K562 (cell line): ENCODE measurements around the gene DCST1. TPM values are rescaled to one million over a fixed set of nuclear protein-coding genes. Genes with fewer than 3 reads are reported as not detected.

Experiments
- CBFA2T2 ChIP-seq: fragments of 450-650 bp; conservative IDR thresholded peaks from 2 replicates; pipeline ENCODE4 v1.6.1; 2017; ENCODE audit warnings: mild to moderate bottlenecking
- GABPB1 ChIP-seq: sonication (generic); formaldehyde crosslinking; IDR thresholded peaks from 2 replicates; pipeline ENCODE4 v1.8.0; 2022; ENCODE audit warnings: mild to moderate bottlenecking, missing genetic modification reagents
- HNRNPK ChIP-seq: fragments of 200-400 bp; formaldehyde crosslinking; IDR thresholded peaks from one replicate; pipeline ENCODE4 v1.6.1; 2018; ENCODE audit warnings: mild to moderate bottlenecking, low read depth, low read length; ENCODE audit not compliant: poor library complexity, severe bottlenecking
- MIER1 ChIP-seq: fragments of 450-650 bp; IDR thresholded peaks from 2 replicates; pipeline ENCODE4 v1.6.1; 2016; ENCODE audit warnings: antibody characterized with exemption, mild to moderate bottlenecking, low read depth
- NFXL1 ChIP-seq: fragments of 450-650 bp; formaldehyde crosslinking; IDR thresholded peaks from 2 replicates; pipeline ENCODE4 v1.4.0; 2021; ENCODE audit warnings: mild to moderate bottlenecking
- NONO ChIP-seq, 2 experiments: fragments of 200-400 bp in 1 of 2; fragments of 450-650 bp in 1 of 2; formaldehyde crosslinking in 1 of 2; IDR thresholded peaks; 2 replicates each; pipeline ENCODE4 v1.6.1; 2017; ENCODE audit warnings: low read depth in 2 of 2, mild to moderate bottlenecking in 2 of 2, moderate library complexity in 2 of 2, low read length in 1 of 2
- NR2F6 ChIP-seq: fragments of 450-650 bp; formaldehyde crosslinking; IDR thresholded peaks from 2 replicates; pipeline ENCODE4 v1.4.0; 2020; ENCODE audit warnings: mild to moderate bottlenecking
- RBM15 ChIP-seq: fragments of 200-400 bp; formaldehyde crosslinking; IDR thresholded peaks from 2 replicates; pipeline ENCODE4 v1.6.1; 2018; ENCODE audit warnings: mild to moderate bottlenecking, low read length, moderate library complexity; ENCODE audit not compliant: insufficient read depth
- RBM25 ChIP-seq: fragments of 200-400 bp; formaldehyde crosslinking; IDR thresholded peaks from 2 replicates; pipeline ENCODE4 v1.6.1; 2018; ENCODE audit warnings: low read length, low read depth, moderate library complexity; ENCODE audit not compliant: severe bottlenecking
- SNIP1 ChIP-seq: fragments of 450-650 bp; IDR thresholded peaks from 2 replicates; pipeline ENCODE4 v1.7.1; 2017; ENCODE audit warnings: low read depth, mild to moderate bottlenecking
- SRSF7 ChIP-seq: fragments of 200-400 bp; formaldehyde crosslinking; optimal IDR thresholded peaks from 2 replicates; pipeline ENCODE3; 2017; ENCODE audit warnings: mild to moderate bottlenecking, low read depth, low read length
- ZBTB8A ChIP-seq: fragments of 450-650 bp; IDR thresholded peaks from 2 replicates; pipeline ENCODE4 v1.6.1; 2018; ENCODE audit warnings: mild to moderate bottlenecking, moderate library complexity; ENCODE audit not compliant: partially characterized antibody
- polyA plus RNA-seq, 8 experiments: library from polyadenylated mRNA; depleted of rRNA in 4 of 8; stranded (reverse) in 5 of 8; unstranded in 3 of 8; fragments of >200 nt; fragmentation: Nextera tagmentation in 2 of 8; fragmentation: Illumina TruSeq in 1 of 8; extraction: Ambion mirVana in 2 of 8; extraction: Trizol in 1 of 8; gene quantifications; 2 replicates each; pipeline versions ENCODE4 v1.2.1 to v1.2.3, GENCODE V29; 2011 to 2014; ENCODE audit warnings: inconsistent platforms in 1 of 8, missing spikeins in 1 of 8
- total RNA-seq, 7 experiments: library from RNA; depleted of rRNA in 6 of 7; stranded (reverse); fragments of >200 nt in 6 of 7; fragmentation: Illumina TruSeq in 2 of 7; extraction: Trizol in 2 of 7; gene quantifications; 2 replicates each; pipeline versions ENCODE4 v1.2.1 to v1.2.3, GENCODE V29; 2011 to 2021; ENCODE audit warnings: low replicate concordance in 1 of 7
- TF ChIP-seq, protein P1 (sequence below), 2 experiments: fragments of 450-650 bp; IDR thresholded peaks; 2 replicates each; pipeline ENCODE4 v1.6.1; 2018; ENCODE audit warnings: mild to moderate bottlenecking in 2 of 2, low read depth in 1 of 2; ENCODE audit not compliant: partially characterized antibody in 2 of 2
- TF ChIP-seq, protein P2 (sequence below): IDR thresholded peaks from 2 replicates; pipeline ENCODE4 v1.6.1; 2012; ENCODE audit warnings: low read depth, low read length, improper control_type of control experiment, borderline replicate concordance
- TF ChIP-seq, protein P3 (sequence below): fragments of 250-450 bp; sonication (Bioruptor Pico); IDR thresholded peaks from 2 replicates; pipeline ENCODE4 v1.4.0; 2020; ENCODE audit warnings: mild to moderate bottlenecking, moderate library complexity, borderline replicate concordance

Gene DCST1
- total and polyA plus RNA-seq, 9 of the 15 experiments (the other 6 are each of a cell fraction or from before 2014, with no cell fraction given): not detected

DNA sequence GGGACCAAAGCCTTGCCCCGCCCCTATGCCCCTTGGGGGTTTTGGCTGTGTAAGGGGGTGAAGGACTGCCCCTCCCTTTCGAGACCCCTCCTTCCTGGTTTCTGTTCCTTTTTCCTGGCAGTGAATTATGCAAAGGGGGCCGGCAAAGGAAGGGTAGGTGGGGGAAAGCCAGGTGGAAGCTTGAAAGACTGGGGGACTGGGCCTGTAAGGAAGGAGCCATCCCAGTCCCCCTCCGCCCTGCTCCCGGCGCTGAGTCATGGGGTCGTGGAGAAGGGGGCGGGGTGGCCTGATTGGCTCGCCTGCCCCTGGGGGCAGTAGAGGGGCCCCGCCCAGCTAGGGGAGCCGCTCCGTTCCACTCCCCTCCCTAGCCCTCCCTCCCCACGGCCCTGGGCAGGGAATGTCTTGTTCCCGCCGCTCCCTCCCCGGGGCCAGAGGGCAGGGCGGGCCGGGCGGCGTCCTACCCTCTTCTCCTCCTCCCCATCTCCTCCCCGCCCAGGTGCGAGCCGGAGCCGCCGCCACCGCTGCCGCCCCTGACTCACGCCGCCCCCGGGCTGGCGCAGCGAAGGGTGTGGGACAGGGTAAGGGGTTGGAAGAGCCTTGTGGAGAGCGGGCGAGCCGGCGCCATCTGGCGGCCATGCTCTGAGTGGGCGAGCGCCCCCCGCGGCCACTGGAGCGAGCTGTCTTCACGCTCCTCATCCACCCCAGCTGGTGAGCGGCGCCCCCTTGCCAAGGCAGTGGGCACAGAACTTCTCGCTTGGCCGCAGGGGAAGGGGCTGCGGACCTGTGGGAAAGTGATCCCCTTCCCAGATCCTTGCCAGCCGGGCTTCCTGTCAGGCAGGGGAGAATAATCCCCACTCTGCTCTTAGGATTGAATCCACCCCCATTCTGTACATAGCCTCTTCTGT lies 16.3 kb upstream of the DCST1 start (continued):
- TF ChIP-seq, protein P1, sequence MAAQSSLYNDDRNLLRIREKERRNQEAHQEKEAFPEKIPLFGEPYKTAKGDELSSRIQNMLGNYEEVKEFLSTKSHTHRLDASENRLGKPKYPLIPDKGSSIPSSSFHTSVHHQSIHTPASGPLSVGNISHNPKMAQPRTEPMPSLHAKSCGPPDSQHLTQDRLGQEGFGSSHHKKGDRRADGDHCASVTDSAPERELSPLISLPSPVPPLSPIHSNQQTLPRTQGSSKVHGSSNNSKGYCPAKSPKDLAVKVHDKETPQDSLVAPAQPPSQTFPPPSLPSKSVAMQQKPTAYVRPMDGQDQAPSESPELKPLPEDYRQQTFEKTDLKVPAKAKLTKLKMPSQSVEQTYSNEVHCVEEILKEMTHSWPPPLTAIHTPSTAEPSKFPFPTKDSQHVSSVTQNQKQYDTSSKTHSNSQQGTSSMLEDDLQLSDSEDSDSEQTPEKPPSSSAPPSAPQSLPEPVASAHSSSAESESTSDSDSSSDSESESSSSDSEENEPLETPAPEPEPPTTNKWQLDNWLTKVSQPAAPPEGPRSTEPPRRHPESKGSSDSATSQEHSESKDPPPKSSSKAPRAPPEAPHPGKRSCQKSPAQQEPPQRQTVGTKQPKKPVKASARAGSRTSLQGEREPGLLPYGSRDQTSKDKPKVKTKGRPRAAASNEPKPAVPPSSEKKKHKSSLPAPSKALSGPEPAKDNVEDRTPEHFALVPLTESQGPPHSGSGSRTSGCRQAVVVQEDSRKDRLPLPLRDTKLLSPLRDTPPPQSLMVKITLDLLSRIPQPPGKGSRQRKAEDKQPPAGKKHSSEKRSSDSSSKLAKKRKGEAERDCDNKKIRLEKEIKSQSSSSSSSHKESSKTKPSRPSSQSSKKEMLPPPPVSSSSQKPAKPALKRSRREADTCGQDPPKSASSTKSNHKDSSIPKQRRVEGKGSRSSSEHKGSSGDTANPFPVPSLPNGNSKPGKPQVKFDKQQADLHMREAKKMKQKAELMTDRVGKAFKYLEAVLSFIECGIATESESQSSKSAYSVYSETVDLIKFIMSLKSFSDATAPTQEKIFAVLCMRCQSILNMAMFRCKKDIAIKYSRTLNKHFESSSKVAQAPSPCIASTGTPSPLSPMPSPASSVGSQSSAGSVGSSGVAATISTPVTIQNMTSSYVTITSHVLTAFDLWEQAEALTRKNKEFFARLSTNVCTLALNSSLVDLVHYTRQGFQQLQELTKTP (IDR thresholded peaks at IDR 0.05; ENCODE audit: low read depth in 1 of 2, partially characterized antibody in 2 of 2): peak in 1 of 2 experiments; percentile 11
- no peak for TF ChIP-seq ZBTB8A
- no peak for TF ChIP-seq RBM25
- TF ChIP-seq MIER1: no peak
- TF ChIP-seq RBM15: no peak
- TF ChIP-seq, protein P2, sequence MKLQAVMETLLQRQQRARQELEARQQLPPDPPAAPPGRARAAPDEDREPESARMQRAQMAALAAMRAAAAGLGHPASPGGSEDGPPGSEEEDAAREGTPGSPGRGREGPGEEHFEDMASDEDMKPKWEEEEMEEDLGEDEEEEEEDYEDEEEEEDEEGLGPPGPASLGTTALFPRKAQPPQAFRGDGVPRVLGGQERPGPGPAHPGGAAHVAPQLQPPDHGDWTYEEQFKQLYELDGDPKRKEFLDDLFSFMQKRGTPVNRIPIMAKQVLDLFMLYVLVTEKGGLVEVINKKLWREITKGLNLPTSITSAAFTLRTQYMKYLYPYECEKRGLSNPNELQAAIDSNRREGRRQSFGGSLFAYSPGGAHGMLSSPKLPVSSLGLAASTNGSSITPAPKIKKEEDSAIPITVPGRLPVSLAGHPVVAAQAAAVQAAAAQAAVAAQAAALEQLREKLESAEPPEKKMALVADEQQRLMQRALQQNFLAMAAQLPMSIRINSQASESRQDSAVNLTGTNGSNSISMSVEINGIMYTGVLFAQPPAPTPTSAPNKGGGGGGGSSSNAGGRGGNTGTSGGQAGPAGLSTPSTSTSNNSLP: no peak
- TF ChIP-seq SNIP1: no peak
- TF ChIP-seq SRSF7: no peak
- peak in 1 of 2 experiments; percentile 70; a peak in 1 of 4 replicates for TF ChIP-seq NONO (IDR thresholded peaks at IDR 0.05; ENCODE audit: low read depth in 2 of 2, low read length in 1 of 2)
- no peak for TF ChIP-seq NR2F6 (CRISPR knock-in tag)
- 0 out of 2 replicates have a peak, but pooled peaks have one; percentile 13 for TF ChIP-seq CBFA2T2
- no peak for TF ChIP-seq NFXL1 (CRISPR knock-in tag)
- TF ChIP-seq HNRNPK: peak; percentile 97
- TF ChIP-seq, protein P3, sequence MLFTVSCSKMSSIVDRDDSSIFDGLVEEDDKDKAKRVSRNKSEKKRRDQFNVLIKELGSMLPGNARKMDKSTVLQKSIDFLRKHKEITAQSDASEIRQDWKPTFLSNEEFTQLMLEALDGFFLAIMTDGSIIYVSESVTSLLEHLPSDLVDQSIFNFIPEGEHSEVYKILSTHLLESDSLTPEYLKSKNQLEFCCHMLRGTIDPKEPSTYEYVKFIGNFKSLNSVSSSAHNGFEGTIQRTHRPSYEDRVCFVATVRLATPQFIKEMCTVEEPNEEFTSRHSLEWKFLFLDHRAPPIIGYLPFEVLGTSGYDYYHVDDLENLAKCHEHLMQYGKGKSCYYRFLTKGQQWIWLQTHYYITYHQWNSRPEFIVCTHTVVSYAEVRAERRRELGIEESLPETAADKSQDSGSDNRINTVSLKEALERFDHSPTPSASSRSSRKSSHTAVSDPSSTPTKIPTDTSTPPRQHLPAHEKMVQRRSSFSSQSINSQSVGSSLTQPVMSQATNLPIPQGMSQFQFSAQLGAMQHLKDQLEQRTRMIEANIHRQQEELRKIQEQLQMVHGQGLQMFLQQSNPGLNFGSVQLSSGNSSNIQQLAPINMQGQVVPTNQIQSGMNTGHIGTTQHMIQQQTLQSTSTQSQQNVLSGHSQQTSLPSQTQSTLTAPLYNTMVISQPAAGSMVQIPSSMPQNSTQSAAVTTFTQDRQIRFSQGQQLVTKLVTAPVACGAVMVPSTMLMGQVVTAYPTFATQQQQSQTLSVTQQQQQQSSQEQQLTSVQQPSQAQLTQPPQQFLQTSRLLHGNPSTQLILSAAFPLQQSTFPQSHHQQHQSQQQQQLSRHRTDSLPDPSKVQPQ (CRISPR knock-in tag): no peak
- TF ChIP-seq GABPB1 (CRISPR knock-in tag): peak; percentile 86
